ENCODE data around the gene ABCC4. TPM values are rescaled to one million over a fixed set of nuclear protein-coding genes. Genes with fewer than 3 reads are reported as not detected.

ABCC4 gene
- total and polyA plus RNA-seq, 9 of the 15 experiments (the other 6 are each of a cell fraction or from before 2014, with no cell fraction given): 9.4 to 46.1 (median 25.4) TPM

DNA sequence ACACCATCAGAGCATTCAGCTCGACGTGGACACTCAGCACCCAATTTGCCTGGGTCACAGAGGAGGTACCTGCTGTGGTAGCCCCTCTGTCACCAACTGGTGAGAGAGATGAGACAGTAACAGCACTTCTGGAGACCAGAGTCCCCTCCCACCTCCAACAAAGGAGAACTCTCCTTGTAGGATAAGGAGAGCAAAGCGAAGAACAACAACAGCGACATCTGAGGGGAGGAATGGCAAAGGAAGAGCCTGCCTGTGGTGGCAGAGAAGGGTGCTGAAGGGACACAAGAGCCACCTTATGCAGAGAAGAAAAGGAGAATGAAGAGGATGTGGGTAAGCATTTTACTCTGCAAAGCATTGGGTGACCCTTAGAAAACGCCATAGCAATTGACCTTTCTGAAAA, 167.8 kb downstream of the ABCC4 start:
- FAIRE-seq (no peak), ATAC-seq (no peak), DNase-seq (ENCODE audit: extremely low read depth in 1 of 4, low spot score in 3 of 4) (no peak)
- Histone ChIP-seq H3K4me2 (ENCODE audit: insufficient read depth, low read length) (no peak overlapping the region), H2AFZ (ENCODE audit: low read depth, low read length) (no peak overlapping the region), H3K4me3 (no peak overlapping the region), H3K9ac (ENCODE audit: insufficient read depth in 1 of 2, low read depth in 2 of 2, low read length in 2 of 2) (no peak overlapping the region; a peak in 1 of 4 replicates), H3K4me1 (replicated peaks in 1 of 2; ENCODE audit: control insufficient read depth in 2 of 2, insufficient read depth in 2 of 2, low read length in 2 of 2) (no peaks in the 10 kb centered on the region), H3K9me3 (replicated peaks; ENCODE audit: control insufficient read depth, insufficient read depth, low read depth, low read length) (no peaks in the 10 kb centered on the region), H3K27ac (ENCODE audit: extremely low read depth, low read depth, low read length) (no peak overlapping the region), H3K27me3 (ENCODE audit: control insufficient read depth in 2 of 2, insufficient read depth in 2 of 2, low read length in 2 of 2) (no peaks in the 10 kb centered on the region), H3K9me1 (ENCODE audit: control insufficient read depth, insufficient read depth, low read length) (no peaks in the 10 kb centered on the region), H3K36me3 (ENCODE audit: control insufficient read depth, insufficient read depth, low read length) (peaks cover 8% of the 10 kb centered on the region; the same call in 2 of the 3 replicates), H3K79me2 (ENCODE audit: control insufficient read depth, insufficient read depth, low read length) (no peaks in the 10 kb centered on the region), H4K20me1 (replicated peaks; ENCODE audit: control insufficient read depth, insufficient read depth, low read length) (no peaks in the 10 kb centered on the region)
- ChIA-PET POLR2A (no interaction called here), CTCF (ENCODE audit: low intra/inter-chr PET ratio) (no interaction called here)
- no TSS peak for BruUV-seq (replicated peaks)
- in situ Hi-C loops (cut with MboI) (no loop called here), intact Hi-C loops (cut with micrococcal nuclease) (no loop called here)
- WGBS (ENCODE audit: insufficient coverage, low coverage, missing lambda C conversion rate): 75% methylated on average over 3 of the region's 5 CpGs
- TF ChIP-seq, protein P1, sequence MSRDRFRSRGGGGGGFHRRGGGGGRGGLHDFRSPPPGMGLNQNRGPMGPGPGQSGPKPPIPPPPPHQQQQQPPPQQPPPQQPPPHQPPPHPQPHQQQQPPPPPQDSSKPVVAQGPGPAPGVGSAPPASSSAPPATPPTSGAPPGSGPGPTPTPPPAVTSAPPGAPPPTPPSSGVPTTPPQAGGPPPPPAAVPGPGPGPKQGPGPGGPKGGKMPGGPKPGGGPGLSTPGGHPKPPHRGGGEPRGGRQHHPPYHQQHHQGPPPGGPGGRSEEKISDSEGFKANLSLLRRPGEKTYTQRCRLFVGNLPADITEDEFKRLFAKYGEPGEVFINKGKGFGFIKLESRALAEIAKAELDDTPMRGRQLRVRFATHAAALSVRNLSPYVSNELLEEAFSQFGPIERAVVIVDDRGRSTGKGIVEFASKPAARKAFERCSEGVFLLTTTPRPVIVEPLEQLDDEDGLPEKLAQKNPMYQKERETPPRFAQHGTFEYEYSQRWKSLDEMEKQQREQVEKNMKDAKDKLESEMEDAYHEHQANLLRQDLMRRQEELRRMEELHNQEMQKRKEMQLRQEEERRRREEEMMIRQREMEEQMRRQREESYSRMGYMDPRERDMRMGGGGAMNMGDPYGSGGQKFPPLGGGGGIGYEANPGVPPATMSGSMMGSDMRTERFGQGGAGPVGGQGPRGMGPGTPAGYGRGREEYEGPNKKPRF (IDR thresholded peaks at IDR 0.05; ENCODE audit: low read depth, low read length): no peak
- no peak for TF ChIP-seq MTF1 (CRISPR knock-in tag; IDR thresholded peaks at IDR 0.05; ENCODE audit: borderline replicate concordance)
- TF ChIP-seq, protein P2, sequence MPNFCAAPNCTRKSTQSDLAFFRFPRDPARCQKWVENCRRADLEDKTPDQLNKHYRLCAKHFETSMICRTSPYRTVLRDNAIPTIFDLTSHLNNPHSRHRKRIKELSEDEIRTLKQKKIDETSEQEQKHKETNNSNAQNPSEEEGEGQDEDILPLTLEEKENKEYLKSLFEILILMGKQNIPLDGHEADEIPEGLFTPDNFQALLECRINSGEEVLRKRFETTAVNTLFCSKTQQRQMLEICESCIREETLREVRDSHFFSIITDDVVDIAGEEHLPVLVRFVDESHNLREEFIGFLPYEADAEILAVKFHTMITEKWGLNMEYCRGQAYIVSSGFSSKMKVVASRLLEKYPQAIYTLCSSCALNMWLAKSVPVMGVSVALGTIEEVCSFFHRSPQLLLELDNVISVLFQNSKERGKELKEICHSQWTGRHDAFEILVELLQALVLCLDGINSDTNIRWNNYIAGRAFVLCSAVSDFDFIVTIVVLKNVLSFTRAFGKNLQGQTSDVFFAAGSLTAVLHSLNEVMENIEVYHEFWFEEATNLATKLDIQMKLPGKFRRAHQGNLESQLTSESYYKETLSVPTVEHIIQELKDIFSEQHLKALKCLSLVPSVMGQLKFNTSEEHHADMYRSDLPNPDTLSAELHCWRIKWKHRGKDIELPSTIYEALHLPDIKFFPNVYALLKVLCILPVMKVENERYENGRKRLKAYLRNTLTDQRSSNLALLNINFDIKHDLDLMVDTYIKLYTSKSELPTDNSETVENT (CRISPR knock-in tag; IDR thresholded peaks at IDR 0.05): no peak
- TF ChIP-seq, protein P3, sequence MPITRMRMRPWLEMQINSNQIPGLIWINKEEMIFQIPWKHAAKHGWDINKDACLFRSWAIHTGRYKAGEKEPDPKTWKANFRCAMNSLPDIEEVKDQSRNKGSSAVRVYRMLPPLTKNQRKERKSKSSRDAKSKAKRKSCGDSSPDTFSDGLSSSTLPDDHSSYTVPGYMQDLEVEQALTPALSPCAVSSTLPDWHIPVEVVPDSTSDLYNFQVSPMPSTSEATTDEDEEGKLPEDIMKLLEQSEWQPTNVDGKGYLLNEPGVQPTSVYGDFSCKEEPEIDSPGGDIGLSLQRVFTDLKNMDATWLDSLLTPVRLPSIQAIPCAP (CRISPR knock-in tag; IDR thresholded peaks at IDR 0.05; ENCODE audit: borderline replicate concordance): no peak

All from K562 (cell line).